ENCODE results near the gene TRIM38.
"Not testable (repeated sequence)": the region's sequence is repeated elsewhere in the genome, so short reads cannot be mapped to it uniquely, and the experiment has no call there.

TRIM38 gene

DNA sequence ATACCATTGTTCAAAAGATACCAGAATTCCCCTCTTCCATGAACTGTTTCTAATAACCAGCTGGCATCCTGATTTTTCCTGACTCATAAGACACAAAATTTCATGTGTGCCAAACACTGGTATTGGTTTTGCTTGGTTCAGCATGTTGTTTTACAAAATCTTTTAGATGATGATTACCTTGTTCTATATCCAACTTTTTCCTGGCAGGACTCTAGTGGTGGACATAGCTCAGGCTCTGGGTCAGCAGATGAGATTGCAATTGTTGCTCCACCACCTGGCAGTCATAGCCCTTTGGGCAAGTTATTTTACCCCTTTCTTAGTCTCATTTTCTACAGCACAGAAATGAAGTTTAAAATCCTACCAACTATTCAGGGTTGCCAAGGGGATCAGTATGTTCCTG is 6.2 kb downstream of the TRIM38 start:
- no peak for DNase-seq (ENCODE audit: extremely low read depth in 1 of 2, low read depth in 1 of 2)

- DNase-seq (ENCODE audit: extremely low read depth in 1 of 2, low read depth in 1 of 2), result no peak
Observed at GRCh38 chr6:25971187-25971821, 8.7 kb downstream of the TRIM38 start.

- DNase-seq (ENCODE audit: extremely low read depth in 1 of 2, low read depth in 1 of 2), result no peak
Observed at GRCh38 chr6:25972128-25972527, 9.5 kb downstream of the TRIM38 start.

DNA sequence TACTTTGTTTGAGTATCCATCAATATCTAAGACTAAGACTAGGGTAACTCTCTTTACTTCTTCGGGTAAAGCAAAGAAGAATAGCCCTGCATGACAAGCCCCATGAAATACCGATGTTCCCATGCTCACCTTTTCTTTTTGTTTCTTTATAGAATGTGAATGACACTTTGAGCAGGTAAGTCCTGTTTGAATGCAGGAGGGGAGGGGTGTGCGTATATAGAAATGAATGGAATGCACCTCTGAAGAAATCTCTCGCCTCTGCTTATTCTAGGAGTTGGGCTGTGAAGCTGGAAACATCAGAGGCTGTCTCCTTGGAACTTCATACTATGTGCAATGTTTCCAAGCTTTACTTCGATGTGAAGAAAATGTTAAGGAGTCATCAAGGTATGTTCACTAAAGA is 10.3 kb downstream of the TRIM38 start:
- DNase-seq (ENCODE audit: extremely low read depth in 1 of 2, low read depth in 1 of 2), result no peak

- no peak for DNase-seq (ENCODE audit: extremely low read depth in 1 of 2, low read depth in 1 of 2)
Observed at GRCh38 chr6:25973923-25974555, 11.4 kb downstream of the TRIM38 start.

GRCh38 chr6:25975923-25976560 is 13.4 kb downstream of the TRIM38 start:
- no peak for DNase-seq (ENCODE audit: extremely low read depth in 1 of 2, low read depth in 1 of 2)

DNA sequence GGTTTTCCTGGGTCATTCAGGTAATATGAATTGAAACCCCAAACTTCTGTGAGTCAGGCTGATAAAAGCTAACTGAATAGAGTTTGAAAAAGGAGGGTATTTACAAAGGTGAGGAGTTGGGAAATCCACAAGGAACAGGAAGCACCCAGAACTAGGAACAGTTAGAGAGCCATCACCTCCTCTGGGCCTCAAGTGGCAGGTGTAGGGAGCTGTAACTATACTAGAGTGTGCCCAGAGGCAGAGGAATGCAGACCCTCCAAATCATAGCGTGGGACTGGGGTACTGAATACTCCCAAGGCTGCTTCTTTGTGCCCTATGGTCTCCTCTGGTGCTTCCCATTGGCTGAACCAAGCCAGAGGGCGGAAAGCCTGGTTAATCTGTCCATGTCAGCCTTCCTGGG is 18.3 kb downstream of the TRIM38 start:
- DNase-seq (ENCODE audit: extremely low read depth in 1 of 2, low read depth in 1 of 2), result no peak

GRCh38 chr6:25981568-25982263 is 19.1 kb downstream of the TRIM38 start:
- no peak for DNase-seq (ENCODE audit: extremely low read depth in 1 of 2, low read depth in 1 of 2)

GRCh38 chr6:25984265-25984664 is 21.7 kb downstream of the TRIM38 start:
- DNase-seq (ENCODE audit: extremely low read depth in 1 of 2, low read depth in 1 of 2), result no peak

DNA sequence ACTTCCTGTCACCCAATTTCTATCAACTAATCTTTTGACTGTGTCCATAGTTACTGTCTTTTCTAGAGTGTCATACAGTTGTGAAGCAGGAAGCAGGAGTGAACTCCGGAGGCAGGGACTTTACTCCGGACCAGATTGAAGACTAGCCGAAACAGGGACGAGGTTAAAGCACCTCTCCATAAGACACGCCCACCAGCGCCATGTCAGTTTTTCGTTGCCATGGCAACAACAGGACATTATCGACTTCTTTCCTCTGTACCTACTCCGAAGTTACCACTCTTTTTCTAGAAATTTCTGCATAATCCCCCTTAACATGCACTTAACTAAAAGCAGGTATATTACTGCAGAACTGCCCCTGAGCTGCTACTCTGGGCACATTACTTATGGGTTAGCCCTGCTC is 25.2 kb downstream of the TRIM38 start:
- DNase-seq (ENCODE audit: extremely low read depth in 1 of 2, low read depth in 1 of 2), result no peak

DNA sequence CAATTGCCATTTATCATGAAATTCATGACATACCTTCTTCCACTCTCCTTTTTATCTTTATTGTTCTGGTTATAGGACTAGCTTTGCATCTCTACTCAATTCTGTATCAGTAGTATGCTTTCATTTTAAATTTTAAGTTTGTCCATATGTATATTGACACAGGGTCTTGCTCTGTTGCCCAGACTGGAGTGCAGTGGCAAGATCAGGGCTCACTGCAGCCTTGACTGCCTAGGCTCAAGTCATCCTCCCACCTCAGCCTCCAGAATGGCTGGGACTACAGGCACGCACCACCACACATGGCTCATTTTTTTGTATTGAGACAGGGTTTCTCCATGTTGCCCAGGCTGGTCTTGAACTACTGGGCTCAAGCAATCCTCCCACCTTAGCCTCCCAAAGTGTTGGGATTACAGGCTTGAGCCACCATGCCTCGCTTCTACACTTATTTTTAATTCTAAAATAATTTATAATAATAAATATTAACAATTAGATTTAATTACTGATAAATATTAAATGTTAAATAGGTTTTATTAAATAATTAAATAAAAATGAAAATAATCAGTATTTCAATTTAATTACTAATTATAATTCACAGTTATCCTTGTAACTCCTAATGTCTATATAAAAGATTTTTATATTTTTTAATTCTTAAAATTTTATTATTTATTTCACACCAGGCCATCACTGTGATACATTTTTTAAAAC is 27.7 kb downstream of the TRIM38 start:
- no peak for DNase-seq (ENCODE audit: extremely low read depth in 1 of 2, low read depth in 1 of 2)

DNA sequence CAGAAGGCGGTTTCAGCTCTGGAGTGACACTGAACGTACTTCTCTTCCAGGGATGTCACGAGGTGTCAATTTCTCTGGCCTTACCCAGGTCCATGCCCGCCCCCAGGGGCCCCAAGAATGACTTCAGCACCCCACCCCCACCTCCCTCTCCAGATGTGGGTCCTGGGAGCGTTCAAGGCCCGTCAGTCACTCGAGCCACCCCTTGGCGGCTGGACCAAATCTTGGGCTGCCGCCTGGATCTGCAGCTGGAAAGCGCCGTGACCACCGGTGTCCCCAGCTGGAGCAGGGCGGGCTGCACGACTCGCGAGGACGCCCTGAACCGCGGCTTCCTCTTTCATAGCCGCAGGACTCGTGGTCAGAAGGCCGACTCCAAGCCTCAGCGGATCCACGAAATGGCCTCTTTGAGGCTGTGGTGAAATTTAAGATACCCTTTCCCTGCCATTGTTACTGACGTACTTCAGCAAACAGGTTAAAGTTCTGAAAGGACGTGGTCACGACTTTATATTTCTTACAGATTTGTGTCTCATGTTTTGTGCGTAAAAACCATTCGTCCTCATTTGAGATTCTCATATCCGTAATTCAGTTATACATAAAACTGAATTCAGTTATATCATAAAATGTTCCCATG is 29.3 kb downstream of the TRIM38 start:
- DNase-seq (ENCODE audit: extremely low read depth in 1 of 2, low read depth in 1 of 2), result peak in 1 of 2 donors; percentile 13

GRCh38 chr6:25992413-25993340 is 30.1 kb downstream of the TRIM38 start:
- DNase-seq (ENCODE audit: extremely low read depth in 1 of 2, low read depth in 1 of 2), result peak; percentile 71 to 90

- not testable (repeated sequence) for DNase-seq (ENCODE audit: extremely low read depth in 1 of 2, low read depth in 1 of 2)
Observed at GRCh38 chr6:25993341-25993684, 30.7 kb downstream of the TRIM38 start.

DNA sequence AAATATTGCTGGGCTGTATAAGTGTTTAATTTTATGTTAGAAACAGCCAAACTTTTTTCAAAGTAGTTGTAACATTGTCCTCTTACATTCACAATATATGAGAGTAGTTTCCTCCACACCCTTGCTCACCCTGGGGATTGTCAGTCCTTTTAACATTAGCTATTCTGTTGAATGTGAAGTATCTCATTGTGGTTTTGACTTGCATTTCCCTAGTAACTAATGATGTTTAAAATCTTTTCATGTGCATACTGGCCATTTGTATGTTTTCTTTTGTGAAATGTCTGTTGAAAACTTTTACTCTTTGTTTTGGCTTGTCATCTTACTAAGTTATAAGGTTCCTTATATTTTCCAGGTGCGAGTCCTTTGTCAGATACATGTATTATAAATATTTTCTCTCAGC is 32.9 kb downstream of the TRIM38 start:
- no peak for DNase-seq (ENCODE audit: extremely low read depth in 1 of 2, low read depth in 1 of 2)

GRCh38 chr6:25997921-25998320 is 35.3 kb downstream of the TRIM38 start:
- DNase-seq (ENCODE audit: extremely low read depth in 1 of 2, low read depth in 1 of 2), result no peak

DNA sequence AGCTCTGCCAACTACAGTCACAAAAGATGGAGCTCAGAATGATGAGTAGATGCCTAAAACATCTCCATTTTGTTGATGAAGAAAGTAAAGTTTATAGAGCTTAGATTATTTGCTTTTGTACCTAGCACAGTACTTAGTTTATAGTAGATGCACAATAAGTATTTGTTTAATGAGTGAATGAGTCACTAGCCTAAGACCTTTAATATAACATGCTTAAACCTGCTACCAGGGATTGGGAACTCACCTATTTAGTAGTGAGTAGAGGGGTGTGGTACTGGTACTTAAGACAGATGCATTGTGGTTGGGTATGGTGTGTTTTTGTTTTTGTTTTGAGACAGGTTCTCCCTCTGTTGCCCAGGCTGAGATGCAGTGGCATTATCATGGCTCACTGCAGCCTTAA is 35.8 kb downstream of the TRIM38 start:
- DNase-seq (ENCODE audit: extremely low read depth in 1 of 2, low read depth in 1 of 2), result no peak

DNA sequence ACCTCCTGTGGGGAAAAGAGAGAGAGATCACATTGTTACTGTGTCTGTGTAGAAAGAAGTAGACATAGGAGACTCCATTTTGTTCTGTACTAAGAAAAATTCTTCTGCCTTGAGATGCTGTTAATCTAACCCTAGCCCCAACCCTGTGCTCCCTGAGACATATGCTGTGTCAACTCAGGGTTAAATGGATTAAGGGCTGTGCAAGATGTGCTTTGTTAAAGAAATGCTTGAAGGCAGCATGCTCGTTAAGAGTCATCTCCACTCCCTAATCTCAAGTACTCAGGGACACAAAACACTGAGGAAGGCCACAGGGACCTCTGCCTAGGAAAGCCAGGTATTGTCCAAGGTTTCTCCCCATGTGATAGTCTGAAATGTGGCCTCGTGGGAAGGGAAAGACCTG is 36.6 kb downstream of the TRIM38 start:
- DNase-seq (ENCODE audit: extremely low read depth in 1 of 2, low read depth in 1 of 2), result not testable (repeated sequence)

DNA sequence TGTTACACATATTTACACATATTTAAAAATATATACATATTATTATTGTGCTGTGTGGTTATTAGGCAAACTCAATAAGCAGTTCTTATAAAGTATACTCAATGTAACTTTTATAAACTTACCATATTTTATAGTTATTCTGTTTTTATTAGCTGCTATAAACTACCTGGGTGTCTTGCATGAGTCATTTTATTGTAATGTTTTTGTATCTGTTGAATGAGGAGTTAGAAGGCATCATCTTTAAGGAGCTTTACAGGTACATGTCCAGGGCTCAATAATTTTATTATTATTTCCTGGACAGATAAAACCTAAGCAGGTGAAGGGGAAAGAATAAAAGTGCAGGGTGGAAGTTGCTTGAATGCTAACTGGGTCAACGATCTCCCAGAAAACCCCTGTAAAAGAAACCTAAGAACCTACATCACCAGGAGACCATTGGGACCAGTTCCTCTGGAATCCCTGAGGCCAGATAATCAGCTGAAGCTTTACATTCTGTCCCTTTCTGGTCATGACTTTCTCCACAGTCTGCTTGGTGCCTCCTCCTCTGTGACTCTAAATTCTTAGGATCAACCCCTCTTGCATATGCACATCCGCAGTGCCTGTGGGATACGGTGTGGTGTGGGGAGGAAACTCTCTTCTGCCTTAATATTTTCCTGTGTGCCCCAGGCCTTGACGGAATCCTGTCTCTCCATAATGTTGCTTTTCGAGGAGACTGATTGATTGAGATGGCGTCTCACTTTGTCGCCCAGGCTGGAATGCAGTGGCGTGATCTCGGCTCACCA is 38.0 kb downstream of the TRIM38 start:
- DNase-seq (ENCODE audit: extremely low read depth in 1 of 2, low read depth in 1 of 2), result no peak

Measured in activated CD8-positive, alpha-beta memory T cell treated with anti-CD3 and anti-CD28 coated beads for 1 hour (primary cell).